ENCODE data around the gene TMEM37.
"Not testable (repeated sequence)": the region's sequence is repeated elsewhere in the genome, so short reads cannot be mapped to it uniquely, and the experiment has no call there.

The TMEM37 gene, protein sequence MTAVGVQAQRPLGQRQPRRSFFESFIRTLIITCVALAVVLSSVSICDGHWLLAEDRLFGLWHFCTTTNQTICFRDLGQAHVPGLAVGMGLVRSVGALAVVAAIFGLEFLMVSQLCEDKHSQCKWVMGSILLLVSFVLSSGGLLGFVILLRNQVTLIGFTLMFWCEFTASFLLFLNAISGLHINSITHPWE

DNA sequence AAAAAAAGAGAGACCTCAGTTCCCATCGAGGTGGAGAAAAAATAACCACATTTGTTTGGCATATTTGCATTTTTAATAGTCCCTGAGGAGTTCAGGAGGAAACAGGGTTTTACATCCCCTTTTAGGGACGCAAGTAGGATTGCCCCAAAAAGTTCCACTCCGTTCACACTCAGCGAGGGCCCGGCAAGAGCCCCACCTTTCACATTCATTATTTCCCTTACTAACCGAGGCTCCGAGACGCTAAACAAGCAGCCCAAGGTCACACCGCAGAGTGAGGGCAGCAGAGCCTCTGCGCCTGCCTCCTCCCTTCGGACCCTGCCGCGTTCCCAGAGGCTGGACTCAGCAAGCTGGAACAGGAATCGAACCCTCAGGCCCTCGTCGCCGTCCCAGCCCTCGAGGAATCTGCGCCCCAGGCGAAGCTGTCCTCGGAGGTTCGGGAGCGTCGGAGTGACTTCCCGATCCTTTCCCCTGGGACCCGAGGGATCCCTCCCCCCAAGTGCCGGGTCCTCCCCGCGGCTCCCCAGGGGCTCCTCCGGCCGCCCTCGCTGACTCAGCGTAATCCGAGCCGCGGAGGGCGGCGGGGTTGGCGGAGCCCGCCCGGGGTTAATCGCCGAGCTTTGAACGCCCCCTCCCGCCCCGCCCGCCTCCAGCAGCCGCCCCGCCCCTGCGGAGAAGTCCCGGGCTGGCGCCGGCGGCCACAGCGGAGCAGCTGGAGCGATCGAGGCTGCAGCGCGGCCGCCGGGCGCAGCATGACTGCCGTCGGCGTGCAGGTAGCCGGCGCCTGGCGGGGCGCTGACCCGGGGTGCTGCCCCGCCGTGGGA lies at the start of gene TMEM37:
TMEM37 (plus strand) TSS at position 700 of the 821 bp plus-strand sequence; CDS start at position 750, 50 bp downstream.
- no peak for DNase-seq

DNA sequence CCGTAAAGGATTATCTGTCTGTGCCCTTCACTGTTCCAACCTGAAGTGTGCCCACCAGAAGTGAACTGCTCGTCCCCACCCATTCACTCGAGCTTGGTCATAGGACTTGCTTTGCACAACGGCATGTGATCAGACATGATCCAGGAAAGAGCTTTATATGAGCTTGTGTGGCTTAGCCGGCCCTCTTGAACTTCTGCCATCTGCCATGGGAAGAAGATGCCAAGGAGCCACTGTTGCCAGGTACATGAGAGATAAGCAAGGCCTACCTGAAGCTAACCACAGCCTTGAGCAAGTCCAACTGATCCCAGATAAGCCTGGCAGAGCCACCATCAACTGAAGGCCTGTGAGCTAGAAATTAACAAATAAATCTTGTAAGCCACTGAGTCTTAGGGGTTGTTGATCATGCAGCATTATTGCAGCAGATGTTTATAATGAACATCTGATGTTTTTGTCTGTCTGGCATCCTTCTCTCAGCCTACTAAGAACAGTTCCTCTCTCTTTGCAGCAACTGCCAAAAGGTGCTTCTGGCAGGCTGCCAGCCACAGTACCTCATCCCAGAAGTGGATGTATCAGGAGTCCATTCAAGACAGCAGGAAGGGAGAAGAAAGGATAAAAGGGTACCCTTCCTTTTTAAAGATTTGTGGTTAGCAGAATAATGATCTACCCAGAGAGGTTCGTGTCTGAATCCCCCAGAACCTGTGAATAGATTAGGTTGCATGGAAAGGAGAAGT lies 48.1 kb upstream of the TMEM37 start:
- no peak for DNase-seq

- DNase-seq = no peak
These were observed 46.7 kb upstream of the TMEM37 start for GRCh38 chr2:119384971-119385370.

GRCh38 chr2:119385466-119385865 lies 46.2 kb upstream of the TMEM37 start:
- DNase-seq = no peak

- DNase-seq = no peak
These were observed 44.1 kb upstream of the TMEM37 start for GRCh38 chr2:119387381-119388129.

- no peak for DNase-seq
These were observed 41.9 kb upstream of the TMEM37 start for GRCh38 chr2:119389615-119390306.

DNA sequence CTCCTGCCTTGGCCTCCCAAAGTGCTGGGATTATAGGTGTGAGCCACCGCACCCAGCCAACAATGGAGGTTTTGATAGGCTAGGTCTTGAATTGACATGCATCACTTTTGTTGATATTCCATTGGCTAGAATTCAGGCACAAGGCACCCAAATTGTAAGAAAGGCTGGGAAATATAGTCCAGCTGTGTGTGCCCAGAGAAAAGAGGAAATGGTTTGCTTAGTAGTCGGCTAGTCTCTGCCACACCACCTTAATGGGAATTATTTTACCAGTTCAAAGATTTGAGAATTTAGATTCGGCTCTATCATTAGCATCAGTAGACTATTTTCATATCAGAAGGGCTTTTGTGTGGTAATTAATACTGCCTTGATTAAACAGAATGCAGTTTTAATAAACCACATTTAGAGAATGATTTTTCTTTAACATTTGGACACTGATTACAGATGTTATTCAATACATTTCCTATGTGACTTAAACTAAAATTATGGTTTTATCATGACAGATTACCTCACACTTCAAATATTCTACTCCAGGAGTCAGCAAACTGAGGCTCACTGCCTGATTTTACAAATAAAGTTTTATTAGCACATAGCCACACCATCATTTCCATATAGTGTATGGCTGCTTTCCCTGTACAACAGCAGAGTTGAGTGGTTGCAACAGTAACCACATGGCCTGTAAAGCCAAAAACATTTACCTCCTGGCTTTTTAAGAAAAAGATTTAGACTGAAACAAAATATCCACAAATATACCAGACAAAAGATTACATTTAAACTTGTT lies 37.5 kb upstream of the TMEM37 start:
- DNase-seq = no peak

DNA sequence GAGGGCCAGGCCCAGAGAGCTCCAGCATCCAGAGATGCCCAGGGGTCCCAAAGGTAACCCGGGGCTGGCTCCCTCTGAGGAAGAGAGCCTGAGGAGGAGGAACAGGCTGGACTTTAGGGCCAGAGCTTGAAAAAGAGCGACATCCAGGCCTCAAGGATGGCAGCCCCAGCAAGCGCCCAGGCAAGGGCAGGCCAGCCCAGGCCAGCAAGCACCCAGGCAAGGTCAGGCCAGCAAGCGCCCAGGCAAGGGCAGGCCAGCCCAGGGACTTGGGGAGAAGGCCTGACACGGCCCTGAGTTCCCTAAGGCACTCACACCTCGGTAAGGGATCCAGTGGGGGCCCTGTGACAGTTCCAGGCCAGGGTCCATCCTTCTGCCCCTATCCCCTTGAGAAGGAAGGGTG lies 34.5 kb upstream of the TMEM37 start:
- no peak for DNase-seq

DNA sequence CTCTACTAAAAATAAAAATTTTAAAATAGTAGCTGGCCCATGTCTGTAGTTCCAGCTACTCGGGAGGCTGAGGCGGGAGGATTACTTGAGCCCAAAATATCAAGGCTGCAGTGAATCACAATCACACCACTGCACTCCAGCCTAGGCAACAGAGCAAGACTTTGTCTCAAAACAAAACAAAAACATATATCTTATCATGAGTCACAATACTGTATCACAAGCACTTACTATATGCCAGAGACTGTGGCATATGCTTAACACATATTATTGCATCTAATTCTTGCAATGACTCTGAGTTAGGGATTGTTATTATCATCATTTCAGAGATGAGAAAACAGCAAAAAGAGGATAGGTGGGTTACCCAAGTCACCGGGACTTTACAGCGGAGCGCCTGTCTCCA lies 29.5 kb upstream of the TMEM37 start:
- no peak for DNase-seq

- DNase-seq = no peak
These were observed 28.8 kb upstream of the TMEM37 start for GRCh38 chr2:119402645-119403560.

- not testable (repeated sequence) for DNase-seq
These were observed 28.0 kb upstream of the TMEM37 start for GRCh38 chr2:119403618-119404017.

- no peak for DNase-seq
These were observed 26.5 kb upstream of the TMEM37 start for GRCh38 chr2:119405151-119405550.

DNA sequence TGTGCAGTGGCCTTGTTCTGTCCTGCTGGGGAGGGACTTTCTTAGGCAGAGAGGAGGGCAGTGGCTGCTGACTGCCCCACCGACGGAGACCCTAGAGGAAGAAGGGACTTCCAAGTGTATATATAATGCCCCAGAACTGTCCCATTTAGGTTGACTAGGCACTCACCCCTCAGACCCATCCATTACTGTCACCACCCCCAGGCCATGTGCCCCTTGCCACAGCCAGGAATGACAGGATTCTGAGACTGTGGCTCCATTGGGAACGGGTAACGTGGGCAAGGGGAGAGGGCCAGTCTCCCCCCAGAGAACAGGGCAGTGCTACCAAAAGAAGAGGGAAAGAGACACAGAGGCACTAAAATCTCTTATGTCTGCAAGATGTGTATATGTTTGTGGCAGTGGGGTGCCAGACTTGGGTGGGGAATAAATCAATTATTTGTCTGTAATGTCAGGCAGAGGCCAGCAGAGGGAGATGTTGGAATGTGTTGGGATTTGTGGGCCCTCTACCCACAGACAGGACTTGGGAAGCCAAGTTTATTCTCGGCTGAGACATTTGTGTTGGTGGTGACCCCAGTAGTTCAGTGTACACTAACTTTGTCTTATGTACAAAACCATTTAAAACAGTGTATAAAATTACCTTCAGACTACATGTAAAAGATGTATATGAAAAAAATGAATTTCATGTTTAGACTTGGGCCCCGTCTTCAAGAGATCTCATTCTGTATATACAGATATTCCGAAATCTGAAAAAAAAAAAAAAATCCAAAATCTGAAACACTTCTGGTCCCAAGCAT lies 24.0 kb upstream of the TMEM37 start:
- DNase-seq = no peak

- DNase-seq = no peak
These were observed 23.4 kb upstream of the TMEM37 start for GRCh38 chr2:119408221-119408619.

DNA sequence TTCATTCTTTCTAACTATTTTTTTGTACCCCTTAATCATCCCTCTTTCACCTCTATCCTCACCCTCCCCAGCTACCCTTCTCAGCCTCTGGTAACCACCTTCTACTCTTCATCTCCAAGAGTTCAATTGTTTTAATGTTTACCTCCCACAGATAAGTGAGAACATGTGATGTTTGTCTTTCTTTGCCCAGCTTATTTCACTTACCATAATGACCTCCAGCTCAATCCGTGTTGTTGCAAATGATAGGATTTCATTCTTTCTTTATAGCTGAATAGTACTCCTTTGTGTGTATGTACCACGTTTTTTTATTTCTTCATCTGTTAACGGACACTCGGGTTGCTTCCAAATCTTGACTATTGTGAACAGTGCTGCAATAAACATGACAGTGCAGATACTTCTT lies 22.1 kb upstream of the TMEM37 start:
- DNase-seq = no peak

DNA sequence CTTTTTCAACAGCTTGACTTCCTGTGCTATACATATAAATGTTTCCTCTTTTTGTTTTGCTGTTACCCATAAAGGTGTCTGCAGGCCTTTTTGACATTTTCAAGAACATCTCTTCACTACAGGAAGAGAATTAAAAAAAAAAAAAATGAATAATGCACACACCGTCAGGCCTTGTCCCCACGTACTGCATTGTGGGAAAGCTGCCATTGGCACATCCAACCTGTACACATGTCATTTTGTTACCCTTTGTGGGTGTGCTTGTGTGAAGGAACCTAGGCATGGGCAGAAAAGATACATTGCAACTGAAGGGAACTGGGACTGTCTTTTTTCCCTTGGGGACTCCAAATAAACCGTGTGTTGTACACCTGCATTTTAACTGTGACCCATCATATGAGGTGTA lies 16.8 kb upstream of the TMEM37 start:
- no peak for DNase-seq

DNA sequence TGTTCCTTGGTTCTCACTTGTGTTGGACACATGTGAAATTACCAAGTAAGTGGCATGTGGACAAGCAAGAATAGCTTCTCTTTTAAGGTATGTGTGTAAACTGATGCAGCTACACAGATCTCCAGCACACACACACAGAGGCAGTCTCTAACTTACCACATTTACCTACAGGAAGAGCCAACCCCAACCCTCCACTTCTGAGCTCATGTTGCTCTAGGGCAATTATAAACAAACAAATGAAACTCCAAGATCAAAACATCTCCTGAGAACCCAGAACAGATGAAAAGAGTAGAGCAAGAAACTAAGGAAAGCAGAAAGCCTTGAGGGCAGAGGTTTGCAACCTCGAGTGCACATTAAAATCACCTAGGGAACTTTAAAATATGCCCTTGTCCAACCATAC lies 16.0 kb upstream of the TMEM37 start:
- no peak for DNase-seq

- DNase-seq = no peak
These were observed 15.2 kb upstream of the TMEM37 start for GRCh38 chr2:119416299-119416923.

- no peak for DNase-seq
These were observed 13.7 kb upstream of the TMEM37 start for GRCh38 chr2:119417908-119418307.
